IMR-90 (cell line): ENCODE results near the gene RBFOX1. TPM values are rescaled to one million over a fixed set of nuclear protein-coding genes. Genes with fewer than 3 reads are reported as not detected.

ENCODE experiments used
- ATAC-seq: fragments of 200-7000 bp; cut with Tn5 transposase; 2 replicates; pipeline ENCODE4 v1.9.1; 2020; ENCODE audit warnings: low read depth, mild to moderate bottlenecking, moderate library complexity
- BruUV-seq: library from RNA; stranded (reverse); fragments of 400-500 nt; replicated peaks from 2 replicates; lab custom pipeline; 2021; lab: Mats Ljungman, UMichigan
- CTCF ChIA-PET: fragments of 300-600 bp; formaldehyde crosslinking; extraction: SDS; loops from one replicate; lab custom pipeline; 2021; ENCODE audit warnings: antibody characterized with exemption; lab: Yijun Ruan, JAX
- POLR2A ChIA-PET: fragments of 300-600 bp; sonication (Branson Sonifier 250); formaldehyde crosslinking; loops from one replicate; lab custom pipeline; 2022; ENCODE audit warnings: antibody characterized with exemption; ENCODE audit not compliant: unreplicated experiment; lab: Charles Lee
- DNase-seq: peaks from one replicate; pipeline ENCODE4 v3.0.0; 2013
- H2AFZ ChIP-seq: replicated peaks from 2 replicates; pipeline ENCODE3; 2013; ENCODE audit warnings: low read length, mild to moderate bottlenecking; ENCODE audit not compliant: poor library complexity
- H2AK5ac ChIP-seq: 2 replicates; pipeline ENCODE4 v1.6.1; 2013; ENCODE audit warnings: low read depth, low read length, inconsistent platforms
- H2AK9ac ChIP-seq: replicated peaks from 2 replicates; pipeline ENCODE3; 2013; ENCODE audit warnings: mild to moderate bottlenecking, low read depth, low read length, moderate library complexity; ENCODE audit not compliant: poor library complexity
- H2BK120ac ChIP-seq: 2 replicates; pipeline ENCODE4 v1.6.1; 2013; ENCODE audit warnings: low read depth, low read length, inconsistent platforms
- H2BK15ac ChIP-seq: 3 replicates; pipeline ENCODE4 v1.6.1; 2013; ENCODE audit warnings: low read depth, low read length, inconsistent platforms
- H2BK20ac ChIP-seq: 2 replicates; pipeline ENCODE4 v1.6.1; 2013; ENCODE audit warnings: low read depth, mild to moderate bottlenecking, inconsistent platforms, low read length, moderate library complexity
- H2BK5ac ChIP-seq: 2 replicates; pipeline ENCODE4 v1.6.1; 2013; ENCODE audit warnings: mild to moderate bottlenecking, low read depth, low read length, inconsistent platforms; ENCODE audit not compliant: poor library complexity, severe bottlenecking
- H3K14ac ChIP-seq: replicated peaks from 2 replicates; pipeline ENCODE4 v1.6.1; 2013; ENCODE audit warnings: low read depth, low read length, inconsistent platforms
- H3K18ac ChIP-seq: 2 replicates; pipeline ENCODE4 v1.6.1; 2013; ENCODE audit warnings: low read depth, low read length, control low read depth
- H3K23ac ChIP-seq: 2 replicates; pipeline ENCODE4 v1.6.1; 2013; ENCODE audit warnings: low read depth, low read length, inconsistent platforms
- H3K27ac ChIP-seq: 2 replicates; pipeline ENCODE4 v1.5.1; 2013; ENCODE audit warnings: mild to moderate bottlenecking, control low read depth, low read length; ENCODE audit not compliant: insufficient read depth
- H3K27me3 ChIP-seq: 2 replicates; pipeline ENCODE4 v1.6.1; 2013; ENCODE audit warnings: low read length; ENCODE audit not compliant: control insufficient read depth, insufficient read depth
- H3K36me3 ChIP-seq: 2 replicates; pipeline ENCODE4 v1.6.1; 2013; ENCODE audit warnings: low read length, mixed read lengths; ENCODE audit not compliant: control insufficient read depth, insufficient read depth
- H3K4ac ChIP-seq: 2 replicates; pipeline ENCODE4 v1.6.1; 2013; ENCODE audit warnings: low read depth, low read length, inconsistent platforms
- H3K4me1 ChIP-seq: 2 replicates; pipeline ENCODE4 v1.6.1; 2013; ENCODE audit warnings: low read length, mixed read lengths; ENCODE audit not compliant: control insufficient read depth, insufficient read depth
- H3K4me2 ChIP-seq: 2 replicates; pipeline ENCODE4 v1.6.1; 2013; ENCODE audit warnings: low read depth, mild to moderate bottlenecking, control low read depth, low read length, moderate library complexity
- H3K4me3 ChIP-seq: 2 replicates; pipeline ENCODE4 v1.5.1; 2013; ENCODE audit warnings: low read depth, mild to moderate bottlenecking, control low read depth, low read length, moderate library complexity; ENCODE audit not compliant: insufficient read depth
- H3K56ac ChIP-seq: 2 replicates; pipeline ENCODE4 v1.6.1; 2013; ENCODE audit warnings: low read length, inconsistent platforms; ENCODE audit not compliant: insufficient read depth; ENCODE audit errors: extremely low read depth
- H3K79me1 ChIP-seq, 2 experiments: 2 replicates each; pipeline ENCODE4 v1.6.1; 2013; ENCODE audit warnings: low read length in 2 of 2, inconsistent platforms in 1 of 2, low read depth in 1 of 2
- H3K9ac ChIP-seq: 2 replicates; pipeline ENCODE4 v1.6.1; 2013; ENCODE audit warnings: low read depth, low read length, control low read depth
- H3K9me1 ChIP-seq: 2 replicates; pipeline ENCODE4 v1.6.1; 2013; ENCODE audit warnings: low read length, inconsistent platforms; ENCODE audit not compliant: insufficient read depth
- H3K9me3 ChIP-seq: 2 replicates; pipeline ENCODE4 v1.6.1; 2013; ENCODE audit warnings: low read length; ENCODE audit not compliant: control insufficient read depth, insufficient read depth
- H4K20me1 ChIP-seq: 2 replicates; pipeline ENCODE4 v1.6.1; 2013; ENCODE audit warnings: low read length, inconsistent platforms; ENCODE audit not compliant: insufficient read depth
- H4K5ac ChIP-seq: 2 replicates; pipeline ENCODE4 v1.6.1; 2013; ENCODE audit warnings: mild to moderate bottlenecking, low read depth, low read length, control low read depth
- H4K8ac ChIP-seq, 2 experiments: 2 replicates each; pipeline ENCODE4 v1.6.1; 2013; ENCODE audit warnings: low read depth in 2 of 2, low read length in 2 of 2, control low read depth in 1 of 2, inconsistent platforms in 1 of 2
- H4K91ac ChIP-seq: 2 replicates; pipeline ENCODE4 v1.6.1; 2013; ENCODE audit warnings: low read depth, low read length, inconsistent platforms; ENCODE audit not compliant: insufficient read depth
- BHLHE40 ChIP-seq: fragments of 150-350 bp; IDR thresholded peaks from 2 replicates; pipeline ENCODE4 v1.6.1; 2016; ENCODE audit warnings: mild to moderate bottlenecking, low read depth, low read length
- CEBPB ChIP-seq: IDR thresholded peaks from 2 replicates; pipeline ENCODE4 v1.6.1; 2012; ENCODE audit warnings: low read depth, low read length, improper control_type of control experiment
- CHD1 ChIP-seq: IDR thresholded peaks from 2 replicates; pipeline ENCODE4 v1.6.1; 2012; ENCODE audit warnings: low read depth, low read length, improper control_type of control experiment
- FOS ChIP-seq: fragments of 150-350 bp; IDR thresholded peaks from 2 replicates; pipeline ENCODE4 v1.6.1; 2016; ENCODE audit warnings: low read depth, low read length
- MAFK ChIP-seq: IDR thresholded peaks from 2 replicates; pipeline ENCODE4 v1.6.1; 2012; ENCODE audit warnings: low read depth, low read length, improper control_type of control experiment
- MAZ ChIP-seq: IDR thresholded peaks from 2 replicates; pipeline ENCODE4 v1.6.1; 2012; ENCODE audit warnings: low read depth, mild to moderate bottlenecking, low read length, improper control_type of control experiment, moderate library complexity, borderline replicate concordance
- MXI1 ChIP-seq: IDR thresholded peaks from 2 replicates; pipeline ENCODE4 v1.6.1; 2012; ENCODE audit warnings: low read depth, mild to moderate bottlenecking, low read length, moderate library complexity, borderline replicate concordance
- NFE2L2 ChIP-seq: fragments of 150-350 bp; IDR thresholded peaks from 2 replicates; pipeline ENCODE4 v1.6.1; 2016; ENCODE audit warnings: low read depth, mild to moderate bottlenecking, low read length
- POLR2A ChIP-seq: IDR thresholded peaks from 2 replicates; pipeline ENCODE4 v1.6.1; 2012; ENCODE audit warnings: mild to moderate bottlenecking, low read depth, low read length
- RAD21 ChIP-seq: IDR thresholded peaks from 2 replicates; pipeline ENCODE4 v1.6.1; 2012; ENCODE audit warnings: low read length, improper control_type of control experiment
- RCOR1 ChIP-seq: IDR thresholded peaks from 2 replicates; pipeline ENCODE4 v1.6.1; 2012; ENCODE audit warnings: mild to moderate bottlenecking, low read length, improper control_type of control experiment; ENCODE audit not compliant: insufficient replicate concordance
- RFX5 ChIP-seq: IDR thresholded peaks from 2 replicates; pipeline ENCODE4 v1.8.0; 2012; ENCODE audit warnings: low read depth, mild to moderate bottlenecking, low read length, moderate library complexity
- SMC3 ChIP-seq: fragments of 150-350 bp; IDR thresholded peaks from 2 replicates; pipeline ENCODE4 v1.6.1; 2016; ENCODE audit warnings: low read depth, mild to moderate bottlenecking, antibody characterized with exemption, low read length, moderate library complexity
- WGBS, 2 experiments: methylation state at CpG; one replicate each; pipeline versions ENCODE4 v1.1.5 to v1.1.7; 2013; ENCODE audit warnings: missing lambda C conversion rate in 2 of 2; ENCODE audit not compliant: insufficient read length in 1 of 2; ENCODE audit errors: extremely low coverage in 2 of 2; 5-methylcytosine and 5-hydroxymethylcytosine counted together
- dilution Hi-C: fragments of 300-500 bp; cut with HindIII; formaldehyde crosslinking; loops from one replicate; pipeline ENCODE4 v1.14.3; 2018; ENCODE audit warnings: low sequenced_read_pairs; ENCODE audit not compliant: unreplicated experiment
- in situ Hi-C: fragments of 300-500 bp; cut with MboI; formaldehyde crosslinking; loops from 3 replicates; pipeline ENCODE4 v1.14.3; 2019; ENCODE audit warnings: low sequenced_read_pairs, inconsistent platforms, mixed read lengths
- intact Hi-C: fragments of 100-400 bp; cut with micrococcal nuclease; formaldehyde crosslinking; loops from 2 replicates; pipeline ENCODE4 v1.10.0; 2022
- polyA plus RNA-seq, 3 experiments: library from polyadenylated mRNA; depleted of rRNA; stranded (reverse); fragments of >200 nt; gene quantifications; 2 replicates each; pipeline ENCODE4 v1.2.3, GENCODE V29; 2012; ENCODE audit warnings: low replicate concordance in 1 of 3
- total RNA-seq: library from RNA; depleted of rRNA; stranded (reverse); fragments of >200 nt; gene quantifications from 2 replicates; pipeline ENCODE4 v1.2.3, GENCODE V29; 2012
- TF ChIP-seq, protein P1 (sequence below): fragments of 150-350 bp; IDR thresholded peaks from 2 replicates; pipeline ENCODE4 v1.6.1; 2017; ENCODE audit warnings: mild to moderate bottlenecking, antibody characterized with exemption, low read length, low read depth
- TF ChIP-seq, protein P2 (sequence below): conservative IDR thresholded peaks from 2 replicates; pipeline ENCODE4 v1.5.1; 2012; ENCODE audit warnings: mild to moderate bottlenecking, low read depth, low read length, improper control_type of control experiment
- TF ChIP-seq, protein P3 (sequence below): fragments of 150-350 bp; IDR thresholded peaks from 2 replicates; pipeline ENCODE4 v1.6.1; 2016; ENCODE audit warnings: low read depth, mild to moderate bottlenecking, low read length, moderate library complexity, borderline replicate concordance

The RBFOX1 gene
- total and polyA plus RNA-seq, 2 of the 4 experiments (the other 2 are of a cell fraction), result not detected

DNA sequence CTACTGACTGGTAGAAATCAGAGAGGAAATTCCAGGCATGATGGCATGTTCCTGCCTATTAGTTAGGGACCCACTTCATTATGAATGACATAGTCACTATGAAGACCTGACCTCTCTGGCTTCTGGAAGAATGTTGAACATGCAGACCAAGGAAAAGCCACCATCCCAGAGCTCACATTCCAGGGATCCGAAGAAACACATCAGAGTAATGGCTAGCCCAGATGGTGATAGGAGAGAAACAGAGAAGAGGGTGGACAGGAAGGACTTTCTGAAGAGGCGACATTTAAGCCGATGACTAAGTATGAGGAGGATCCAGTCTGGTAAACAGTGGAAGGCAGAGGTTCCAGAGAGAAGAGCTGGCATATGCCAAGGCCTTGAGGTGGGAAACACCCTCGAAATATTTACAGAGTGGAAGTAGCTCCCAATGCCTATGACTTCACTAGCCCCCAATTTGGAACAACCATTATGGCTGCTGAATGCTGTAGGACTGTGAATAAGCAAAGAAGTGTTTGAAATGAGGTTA is 216.2 kb downstream of the RBFOX1 start:
- H3K4me1 ChIP-seq, result no peaks in the 10 kb centered on the region
- no peak for TF ChIP-seq NFE2L2
- TF ChIP-seq MAZ, result no peak
- TF ChIP-seq CHD1, result no peak
- no peak for TF ChIP-seq RCOR1
- no peak for TF ChIP-seq MXI1
- no peak for TF ChIP-seq BHLHE40
- TF ChIP-seq, protein P1, sequence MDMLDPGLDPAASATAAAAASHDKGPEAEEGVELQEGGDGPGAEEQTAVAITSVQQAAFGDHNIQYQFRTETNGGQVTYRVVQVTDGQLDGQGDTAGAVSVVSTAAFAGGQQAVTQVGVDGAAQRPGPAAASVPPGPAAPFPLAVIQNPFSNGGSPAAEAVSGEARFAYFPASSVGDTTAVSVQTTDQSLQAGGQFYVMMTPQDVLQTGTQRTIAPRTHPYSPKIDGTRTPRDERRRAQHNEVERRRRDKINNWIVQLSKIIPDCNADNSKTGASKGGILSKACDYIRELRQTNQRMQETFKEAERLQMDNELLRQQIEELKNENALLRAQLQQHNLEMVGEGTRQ, result no peak
- no peak for TF ChIP-seq MAFK
- TF ChIP-seq FOS, result no peak
- no peak for TF ChIP-seq RFX5
- TF ChIP-seq, protein P2, sequence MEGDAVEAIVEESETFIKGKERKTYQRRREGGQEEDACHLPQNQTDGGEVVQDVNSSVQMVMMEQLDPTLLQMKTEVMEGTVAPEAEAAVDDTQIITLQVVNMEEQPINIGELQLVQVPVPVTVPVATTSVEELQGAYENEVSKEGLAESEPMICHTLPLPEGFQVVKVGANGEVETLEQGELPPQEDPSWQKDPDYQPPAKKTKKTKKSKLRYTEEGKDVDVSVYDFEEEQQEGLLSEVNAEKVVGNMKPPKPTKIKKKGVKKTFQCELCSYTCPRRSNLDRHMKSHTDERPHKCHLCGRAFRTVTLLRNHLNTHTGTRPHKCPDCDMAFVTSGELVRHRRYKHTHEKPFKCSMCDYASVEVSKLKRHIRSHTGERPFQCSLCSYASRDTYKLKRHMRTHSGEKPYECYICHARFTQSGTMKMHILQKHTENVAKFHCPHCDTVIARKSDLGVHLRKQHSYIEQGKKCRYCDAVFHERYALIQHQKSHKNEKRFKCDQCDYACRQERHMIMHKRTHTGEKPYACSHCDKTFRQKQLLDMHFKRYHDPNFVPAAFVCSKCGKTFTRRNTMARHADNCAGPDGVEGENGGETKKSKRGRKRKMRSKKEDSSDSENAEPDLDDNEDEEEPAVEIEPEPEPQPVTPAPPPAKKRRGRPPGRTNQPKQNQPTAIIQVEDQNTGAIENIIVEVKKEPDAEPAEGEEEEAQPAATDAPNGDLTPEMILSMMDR, result no peak
- TF ChIP-seq, protein P3, sequence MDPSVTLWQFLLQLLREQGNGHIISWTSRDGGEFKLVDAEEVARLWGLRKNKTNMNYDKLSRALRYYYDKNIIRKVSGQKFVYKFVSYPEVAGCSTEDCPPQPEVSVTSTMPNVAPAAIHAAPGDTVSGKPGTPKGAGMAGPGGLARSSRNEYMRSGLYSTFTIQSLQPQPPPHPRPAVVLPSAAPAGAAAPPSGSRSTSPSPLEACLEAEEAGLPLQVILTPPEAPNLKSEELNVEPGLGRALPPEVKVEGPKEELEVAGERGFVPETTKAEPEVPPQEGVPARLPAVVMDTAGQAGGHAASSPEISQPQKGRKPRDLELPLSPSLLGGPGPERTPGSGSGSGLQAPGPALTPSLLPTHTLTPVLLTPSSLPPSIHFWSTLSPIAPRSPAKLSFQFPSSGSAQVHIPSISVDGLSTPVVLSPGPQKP, result no peak
- no peak for TF ChIP-seq SMC3
- no peak for TF ChIP-seq CEBPB
- TF ChIP-seq POLR2A, result no peak
- no peak for TF ChIP-seq RAD21
- H2BK20ac ChIP-seq, result no peak overlapping the region

More for the DNA sequence above, 216.2 kb downstream of the RBFOX1 start:
- Histone ChIP-seq H3K9me3 (peaks cover 15% of the 10 kb centered on the region), H3K56ac (no peak overlapping the region), H3K79me1 (no peaks in the 10 kb centered on the region), H3K14ac (no peak overlapping the region), H2AK5ac (no peak overlapping the region), H2BK15ac (no peak overlapping the region), H3K9ac (no peak overlapping the region), H2BK5ac (no peak overlapping the region), H3K23ac (no peak overlapping the region), H3K4ac (no peak overlapping the region), H3K9me1 (no peaks in the 10 kb centered on the region), H2AK9ac (no peak overlapping the region), H3K27ac (no peak overlapping the region), H3K4me2 (no peak overlapping the region), H4K5ac (no peak overlapping the region), H3K4me3 (no peak overlapping the region), H4K91ac (no peak overlapping the region), H3K18ac (no peak overlapping the region), H3K27me3 (no peaks in the 10 kb centered on the region), H4K20me1 (no peaks in the 10 kb centered on the region), H2BK120ac (no peak overlapping the region), H4K8ac (no peak overlapping the region), H2AFZ (no peak overlapping the region), H3K36me3 (no peaks in the 10 kb centered on the region)
- POLR2A ChIA-PET, result no interaction called here
- no TSS peak for BruUV-seq
- WGBS, 2 experiments, result no CpG with 5 or more reads among the region's 4 CpGs
- CTCF ChIA-PET, result no interaction called here
- in situ Hi-C loops (no loop called here), dilution Hi-C loops (no loop called here), intact Hi-C loops (no loop called here)
- DNase-seq (no peak), ATAC-seq (no peak)
